Measurements from ENCODE around the gene ERG28.

GRCh38 chr14:75690010-75690409 lies 29.3 kb upstream of the ERG28 start:
- no peak for TF ChIP-seq EZH2 (IDR thresholded peaks at IDR 0.05; ENCODE audit: insufficient read depth, poor library complexity, severe bottlenecking)
- TF ChIP-seq EZH2phosphoT487 (IDR thresholded peaks at IDR 0.05; ENCODE audit: insufficient read depth, low read depth) = no peak
